ENCODE measurements around the gene MEDAG.

MEDAG gene

GRCh38 chr13:30905932-30906383 is at the start of gene MEDAG:
TSS of gene MEDAG (plus strand) at chr13:30906271. CDS start at chr13:30906516, 245 bp downstream.
- DNase-seq (ENCODE audit: low read depth): no peak

- DNase-seq (ENCODE audit: low read depth): no peak
Measured at GRCh38 chr13:30857018-30857417, 49.1 kb upstream of the MEDAG start.

- no peak for DNase-seq (ENCODE audit: low read depth)
Measured at GRCh38 chr13:30857636-30858035, 48.4 kb upstream of the MEDAG start.

GRCh38 chr13:30859326-30859725 is 46.7 kb upstream of the MEDAG start:
- no peak for DNase-seq (ENCODE audit: low read depth)

- no peak for DNase-seq (ENCODE audit: low read depth)
Measured at GRCh38 chr13:30861163-30861562, 44.9 kb upstream of the MEDAG start.

GRCh38 chr13:30861836-30862467 is 44.1 kb upstream of the MEDAG start:
- DNase-seq (ENCODE audit: low read depth): no peak

GRCh38 chr13:30862707-30863106 is 43.4 kb upstream of the MEDAG start:
- DNase-seq (ENCODE audit: low read depth): no peak

- no peak for DNase-seq (ENCODE audit: low read depth)
Measured at GRCh38 chr13:30863231-30863630, 42.8 kb upstream of the MEDAG start.

- no peak for DNase-seq (ENCODE audit: low read depth)
Measured at GRCh38 chr13:30863796-30864195, 42.3 kb upstream of the MEDAG start.

- DNase-seq (ENCODE audit: low read depth): peak; percentile 77
Measured at GRCh38 chr13:30864433-30865122, 41.5 kb upstream of the MEDAG start.

GRCh38 chr13:30865123-30866049 is 40.7 kb upstream of the MEDAG start:
- peak; percentile 80 for DNase-seq (ENCODE audit: low read depth)

- no peak for DNase-seq (ENCODE audit: low read depth)
Measured at GRCh38 chr13:30866677-30867076, 39.4 kb upstream of the MEDAG start.

GRCh38 chr13:30867089-30867669 is 38.9 kb upstream of the MEDAG start:
- no peak for DNase-seq (ENCODE audit: low read depth)

GRCh38 chr13:30868799-30869470 is 37.1 kb upstream of the MEDAG start:
- DNase-seq (ENCODE audit: low read depth): no peak

- no peak for DNase-seq (ENCODE audit: low read depth)
Measured at GRCh38 chr13:30869491-30869890, 36.6 kb upstream of the MEDAG start.

- peak; percentile 88 for DNase-seq (ENCODE audit: low read depth)
Measured at GRCh38 chr13:30870049-30870884, 35.8 kb upstream of the MEDAG start.

- DNase-seq (ENCODE audit: low read depth): no peak
Measured at GRCh38 chr13:30870916-30871587, 35.0 kb upstream of the MEDAG start.

GRCh38 chr13:30871588-30872275 is 34.3 kb upstream of the MEDAG start:
- DNase-seq (ENCODE audit: low read depth): no peak

GRCh38 chr13:30872276-30872594 is 33.8 kb upstream of the MEDAG start:
- no peak for DNase-seq (ENCODE audit: low read depth)

Measured in GM04503 (cell line).